ENCODE results near the gene SLC35G3.

DNA sequence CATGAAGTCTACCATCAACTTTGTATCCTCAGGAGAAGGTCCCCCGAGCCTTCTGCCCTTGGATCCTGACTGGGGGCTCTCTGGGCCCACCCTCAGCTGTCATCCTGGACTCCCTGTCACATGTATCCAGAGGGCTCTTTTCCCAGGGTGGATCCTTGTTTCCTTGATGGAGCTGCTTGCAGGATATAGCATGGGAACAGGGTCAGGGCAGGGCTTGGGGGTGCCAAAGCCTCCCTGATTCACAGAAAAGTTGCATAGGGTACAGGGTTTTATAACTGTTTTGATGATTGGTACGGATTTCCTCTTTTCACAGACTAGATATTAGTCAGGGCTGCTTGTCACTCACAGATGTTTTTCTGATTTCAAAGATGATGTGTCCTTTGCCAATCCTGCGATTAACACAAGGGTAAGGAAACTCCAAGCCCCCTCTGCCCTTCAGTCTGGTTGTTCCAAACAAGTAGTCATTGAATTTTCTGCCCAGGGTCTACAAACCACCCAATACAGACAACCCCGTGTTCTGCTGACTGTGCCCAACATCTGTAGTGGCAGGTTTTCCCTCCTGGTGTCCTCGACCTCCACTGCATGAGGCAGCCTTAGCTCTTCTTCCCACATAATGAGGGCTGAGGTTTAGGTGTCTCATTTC, 20.6 kb upstream of the SLC35G3 start:
- TF ChIP-seq CTCF (IDR thresholded peaks at IDR 0.05; ENCODE audit: low read depth, low read length) = no peak
- no peak for TF ChIP-seq EZH2phosphoT487 (IDR thresholded peaks at IDR 0.05; ENCODE audit: low read depth)
